ENCODE data around the gene PIGK. TPM values are rescaled to one million over a fixed set of nuclear protein-coding genes. Genes with fewer than 3 reads are reported as not detected.

PIGK gene
- total RNA-seq, 1 donor from 2014 or later: 10.8 TPM

DNA sequence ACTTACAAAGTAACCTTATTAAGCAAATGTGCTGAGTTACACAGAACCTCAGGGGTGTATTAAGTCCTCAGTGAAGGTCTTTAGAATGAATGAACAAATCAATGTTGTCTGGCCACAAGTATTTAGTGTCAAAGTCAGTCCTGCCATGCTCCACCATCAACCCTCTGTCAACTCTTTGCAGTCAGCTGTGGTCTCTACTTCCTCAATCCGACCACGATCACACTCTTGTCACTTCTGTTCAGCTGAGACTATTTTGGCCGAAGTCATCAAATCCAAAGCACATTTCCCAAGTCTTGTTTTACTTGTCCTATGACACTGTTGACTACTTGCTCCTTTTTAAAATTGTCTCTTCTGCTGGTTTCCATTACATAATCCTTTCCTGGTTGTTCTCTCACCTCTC lies 178.4 kb downstream of the PIGK start:
- ChIA-PET CTCF (no interaction called here), POLR2A (no interaction called here)
- ATAC-seq (ENCODE audit: low read depth) (no peak), DNase-seq (no peak)
- H3K4me3 Mint-ChIP-seq: no peak overlapping the region
- TF ChIP-seq, protein P1, sequence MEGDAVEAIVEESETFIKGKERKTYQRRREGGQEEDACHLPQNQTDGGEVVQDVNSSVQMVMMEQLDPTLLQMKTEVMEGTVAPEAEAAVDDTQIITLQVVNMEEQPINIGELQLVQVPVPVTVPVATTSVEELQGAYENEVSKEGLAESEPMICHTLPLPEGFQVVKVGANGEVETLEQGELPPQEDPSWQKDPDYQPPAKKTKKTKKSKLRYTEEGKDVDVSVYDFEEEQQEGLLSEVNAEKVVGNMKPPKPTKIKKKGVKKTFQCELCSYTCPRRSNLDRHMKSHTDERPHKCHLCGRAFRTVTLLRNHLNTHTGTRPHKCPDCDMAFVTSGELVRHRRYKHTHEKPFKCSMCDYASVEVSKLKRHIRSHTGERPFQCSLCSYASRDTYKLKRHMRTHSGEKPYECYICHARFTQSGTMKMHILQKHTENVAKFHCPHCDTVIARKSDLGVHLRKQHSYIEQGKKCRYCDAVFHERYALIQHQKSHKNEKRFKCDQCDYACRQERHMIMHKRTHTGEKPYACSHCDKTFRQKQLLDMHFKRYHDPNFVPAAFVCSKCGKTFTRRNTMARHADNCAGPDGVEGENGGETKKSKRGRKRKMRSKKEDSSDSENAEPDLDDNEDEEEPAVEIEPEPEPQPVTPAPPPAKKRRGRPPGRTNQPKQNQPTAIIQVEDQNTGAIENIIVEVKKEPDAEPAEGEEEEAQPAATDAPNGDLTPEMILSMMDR (IDR thresholded peaks at IDR 0.05): no peak
- peaks cover 2% of the 10 kb centered on the region for H3K27me3 Mint-ChIP-seq
- H3K27ac Mint-ChIP-seq: no peak overlapping the region
- no peaks in the 10 kb centered on the region for H3K4me1 Mint-ChIP-seq
- peaks cover 4% of the 10 kb centered on the region for H3K9me3 Mint-ChIP-seq
- intact Hi-C loops (cut with micrococcal nuclease): no loop called here
- no peaks in the 10 kb centered on the region for H3K36me3 Mint-ChIP-seq (ENCODE audit: low read depth)

DNA sequence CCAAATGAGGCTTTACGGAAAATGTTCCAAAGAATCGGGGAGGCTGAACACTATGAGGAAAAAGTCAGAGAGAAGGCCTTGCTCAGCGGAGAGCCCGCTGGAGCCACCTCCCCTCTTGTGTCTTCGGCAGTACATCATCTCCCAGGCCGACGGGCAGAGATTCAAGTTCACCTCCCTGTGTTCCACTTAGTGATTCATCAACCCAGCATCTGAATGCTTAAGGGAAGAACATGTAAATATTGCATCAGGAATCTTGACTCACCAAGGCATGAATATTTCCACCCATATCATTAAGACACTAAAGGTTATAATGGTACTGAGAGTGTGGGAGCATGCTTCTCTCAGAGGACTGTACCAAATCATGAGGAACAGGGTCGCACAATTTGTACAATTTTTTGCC lies 179.5 kb downstream of the PIGK start:
- TF ChIP-seq, protein P1 (IDR thresholded peaks at IDR 0.05): no peak
- intact Hi-C loops (cut with micrococcal nuclease): no loop called here
- Mint-ChIP-seq H3K9me3 (peaks cover 4% of the 10 kb centered on the region), H3K4me3 (no peak overlapping the region), H3K36me3 (ENCODE audit: low read depth) (no peaks in the 10 kb centered on the region), H3K4me1 (no peaks in the 10 kb centered on the region), H3K27me3 (peaks cover 2% of the 10 kb centered on the region), H3K27ac (no peak overlapping the region)
- DNase-seq (no peak), ATAC-seq (ENCODE audit: low read depth) (no peak)
- CTCF ChIA-PET: no interaction called here
- POLR2A ChIA-PET: no interaction called here

DNA sequence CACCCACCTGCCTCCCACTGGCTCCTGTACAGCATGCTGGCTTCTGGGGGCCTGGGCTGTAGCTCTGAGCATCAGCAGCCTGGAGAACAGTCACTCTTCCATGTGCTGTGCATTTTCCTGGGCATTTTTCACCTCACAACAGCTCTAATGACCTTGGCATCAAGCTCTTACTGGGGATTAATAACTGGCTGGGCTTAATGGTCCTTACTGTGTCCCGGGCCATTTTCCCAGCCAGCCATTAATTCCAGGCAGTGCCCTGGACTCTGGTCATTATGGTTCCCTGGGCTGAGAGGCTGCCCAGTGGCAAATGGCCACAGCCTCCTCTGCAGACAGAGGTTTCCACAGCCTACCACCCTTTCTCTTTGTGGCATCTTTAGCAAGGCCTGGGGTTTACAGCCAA lies 180.1 kb downstream of the PIGK start:
- H3K27ac Mint-ChIP-seq: no peak overlapping the region
- H3K4me1 Mint-ChIP-seq: no peaks in the 10 kb centered on the region
- H3K9me3 Mint-ChIP-seq: peaks cover 4% of the 10 kb centered on the region
- H3K27me3 Mint-ChIP-seq: peaks cover 2% of the 10 kb centered on the region
- no peaks in the 10 kb centered on the region for H3K36me3 Mint-ChIP-seq (ENCODE audit: low read depth)
- DNase-seq (no peak), ATAC-seq (ENCODE audit: low read depth) (no peak)
- ChIA-PET CTCF (no interaction called here), POLR2A (no interaction called here)
- TF ChIP-seq, protein P1 (IDR thresholded peaks at IDR 0.05): no peak
- intact Hi-C loops (cut with micrococcal nuclease): no loop called here
- H3K4me3 Mint-ChIP-seq: no peak overlapping the region

Other genes starting within 250 kb of the PIGK start
- gene AK5, start 62.6 kb upstream of the PIGK start, total RNA-seq: not detected in 2 replicates

All from activated B cell treated with CpG ODN at 0.5 μM for 24 hours (primary cell).